ENCODE measurements around the gene CCDC24. TPM values are rescaled to one million over a fixed set of nuclear protein-coding genes. Genes with fewer than 3 reads are reported as not detected.

The CCDC24 gene
- total RNA-seq, 1 donor from 2014 or later = 1.4 TPM

Other genes starting within 250 kb of the CCDC24 start
- 0.14 TPM for gene ARTN, start 57.8 kb upstream of the CCDC24 start, total RNA-seq
- gene IPO13, start 44.6 kb upstream of the CCDC24 start, total RNA-seq = 57.4 TPM
- 18.2 TPM for gene DPH2, start 21.6 kb upstream of the CCDC24 start, total RNA-seq
- gene ATP6V0B, start 16.6 kb upstream of the CCDC24 start, total RNA-seq = 80.6 TPM
- 40.3 TPM for gene B4GALT2, start 12.4 kb upstream of the CCDC24 start, total RNA-seq
- 1.2 TPM for gene SLC6A9, start 39.9 kb downstream of the CCDC24 start, total RNA-seq
- gene KLF17, start 127.2 kb downstream of the CCDC24 start, total RNA-seq = not detected
- gene KLF18, start 150.0 kb downstream of the CCDC24 start, total RNA-seq = not detected
- 26.7 TPM for gene DMAP1, start 221.9 kb downstream of the CCDC24 start, total RNA-seq

Data from left ventricle myocardium inferior (tissue), 1 donor.